Gastrocnemius medialis (tissue), 4 donors: ENCODE results near the gene PTPRE.

Experiments used
- CTCF ChIP-seq, 5 experiments: fragments of 450-650 bp in 3 of 5; fragments of 200-600 bp in 2 of 5; sonication (generic) in 2 of 5; IDR thresholded peaks in 4 of 5; conservative IDR thresholded peaks in 1 of 5; 1 replicate in 4 of 5; 2 replicates in 1 of 5; pipeline ENCODE4 v1.5.1; 2016 to 2019; ENCODE audit warnings: antibody characterized with exemption in 5 of 5, mild to moderate bottlenecking in 3 of 5, moderate library complexity in 3 of 5
- POLR2A ChIP-seq, 2 donors: fragments of 450-650 bp; IDR thresholded peaks; one replicate each; pipeline ENCODE4 v1.6.1; 2017; ENCODE audit warnings: antibody characterized with exemption in 2 of 2, mild to moderate bottlenecking in 2 of 2, moderate library complexity in 2 of 2

- TF ChIP-seq CTCF (IDR thresholded peaks at IDR 0.05 in 4 of 5, conservative IDR thresholded peaks at IDR 0.05 in 1 of 5) (no peak), POLR2A (IDR thresholded peaks at IDR 0.05) (no peak)
Observed at GRCh38 chr10:127908959-127909267, 2.0 kb downstream of the PTPRE start.
